GM10847 (cell line): ENCODE data around the gene MXD1.

ENCODE experiments used
- POLR2A ChIP-seq: IDR thresholded peaks from 2 replicates; pipeline ENCODE4 v1.6.1; 2011; ENCODE audit not compliant: insufficient read length; ENCODE audit errors: extremely low read depth

The MXD1 gene

DNA sequence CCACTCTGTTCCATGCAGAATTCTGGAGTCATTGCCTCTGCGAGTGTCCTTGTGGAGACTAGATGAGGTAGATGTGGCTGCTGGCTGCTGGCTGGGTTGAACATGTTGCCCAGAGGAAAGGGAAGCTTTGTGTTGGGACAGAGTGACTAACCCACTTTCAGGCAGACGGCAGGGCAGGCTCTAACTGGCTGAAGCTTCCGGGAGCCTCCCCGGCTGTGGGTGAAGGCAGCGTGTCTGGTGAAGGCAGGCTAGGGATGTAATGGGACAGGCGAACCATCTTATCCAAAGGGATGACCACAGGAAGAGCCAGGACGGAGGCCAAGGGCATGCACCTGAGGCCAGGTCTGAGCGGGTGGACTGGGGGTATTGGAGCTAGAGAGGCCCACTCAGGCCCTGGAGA lies 30.5 kb downstream of the MXD1 start:
- no peak for TF ChIP-seq POLR2A

GRCh38 chr2:69945941-69946340 lies 31.0 kb downstream of the MXD1 start:
- no peak for TF ChIP-seq POLR2A

- TF ChIP-seq POLR2A = no peak
Observed at GRCh38 chr2:69946351-69947324, 31.7 kb downstream of the MXD1 start.

DNA sequence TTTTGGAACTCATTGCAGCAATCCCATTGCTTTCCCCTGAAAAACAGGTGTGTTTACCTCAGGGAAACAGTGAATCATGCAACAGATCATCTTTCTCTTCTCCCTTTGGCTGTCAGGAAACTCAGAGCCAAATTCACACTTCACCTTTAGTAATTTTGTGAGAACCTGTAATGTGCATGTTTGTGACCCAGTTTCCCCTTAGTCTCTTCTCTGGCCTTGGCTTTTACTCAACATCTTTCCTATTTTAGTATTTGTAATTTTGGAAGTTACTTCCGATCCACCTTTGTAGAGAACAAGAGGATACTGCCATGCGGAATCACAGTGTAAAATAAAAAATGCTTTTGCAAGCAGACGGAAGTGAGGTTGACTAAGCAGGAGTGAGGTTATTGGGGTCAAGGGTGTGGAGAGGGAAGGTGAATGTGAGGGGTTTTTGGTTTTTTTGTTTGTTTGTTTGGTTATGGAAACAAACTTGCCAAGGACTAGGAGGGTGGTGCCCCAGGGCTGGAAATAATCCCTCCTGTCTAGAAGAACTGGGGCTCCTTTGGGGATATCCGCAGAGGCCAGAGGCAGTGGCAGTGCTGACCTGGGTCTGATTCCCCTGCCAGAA lies 32.5 kb downstream of the MXD1 start:
- TF ChIP-seq POLR2A = no peak

GRCh38 chr2:69948032-69948962 lies 33.4 kb downstream of the MXD1 start:
- TF ChIP-seq POLR2A = no peak

GRCh38 chr2:69948963-69949645 lies 34.2 kb downstream of the MXD1 start:
- TF ChIP-seq POLR2A = no peak

GRCh38 chr2:69950241-69950640 lies 35.3 kb downstream of the MXD1 start:
- no peak for TF ChIP-seq POLR2A

DNA sequence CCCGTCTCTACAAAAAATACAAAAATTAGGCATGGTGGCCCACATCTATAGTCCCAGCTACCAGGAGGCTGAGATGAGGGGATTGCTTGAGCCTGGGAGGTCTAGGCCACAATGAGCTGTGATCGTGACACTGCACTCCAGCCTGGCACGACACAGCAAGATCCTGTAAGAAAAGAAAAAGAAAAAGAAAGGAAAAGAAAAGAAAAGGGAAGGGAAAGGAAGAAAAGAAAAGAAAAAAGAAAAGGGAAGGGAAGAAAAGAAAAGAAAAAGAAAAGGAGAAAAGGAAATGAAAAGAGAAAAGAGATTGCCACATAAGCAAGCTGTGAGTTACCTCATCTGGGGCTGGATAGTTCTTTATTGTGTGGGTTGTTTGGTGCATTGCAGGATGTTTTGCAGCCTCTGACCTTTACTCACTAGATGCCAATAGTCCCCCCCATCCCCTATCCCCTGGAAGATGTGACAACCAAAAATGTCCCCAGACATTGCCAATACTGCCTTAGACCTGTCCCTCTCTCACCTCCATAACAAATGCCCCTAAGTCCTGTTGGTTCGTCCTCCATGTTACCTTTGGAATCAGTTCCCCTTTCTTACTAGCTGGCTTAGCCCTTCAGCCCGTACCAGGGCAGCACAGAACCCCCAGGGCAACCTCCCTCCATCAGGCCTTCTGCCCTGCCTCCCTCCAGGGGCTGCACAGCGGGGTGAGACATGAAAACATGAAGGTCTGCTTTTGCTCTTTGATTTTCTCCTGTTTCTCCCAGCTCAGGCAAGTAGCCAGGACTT lies 37.6 kb downstream of the MXD1 start:
- TF ChIP-seq POLR2A = no peak

DNA sequence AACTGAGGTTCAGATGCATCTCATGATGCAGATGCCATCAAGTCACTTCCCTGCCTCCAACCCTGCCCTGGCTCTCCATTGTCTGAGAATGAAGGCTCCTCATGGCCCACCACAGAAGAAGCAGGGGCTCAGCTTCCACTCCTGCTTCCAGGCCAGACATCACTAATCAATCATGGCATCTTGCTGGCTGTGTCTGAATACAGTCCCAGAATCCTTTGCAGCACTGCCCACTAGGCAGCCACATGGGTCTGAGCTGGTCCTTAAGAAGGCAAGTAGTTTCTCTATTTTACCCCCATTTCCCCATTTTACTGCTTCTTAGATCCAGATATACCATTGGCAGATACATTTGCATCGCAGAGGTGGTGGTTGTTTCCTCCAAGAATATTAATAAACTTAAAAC lies 39.2 kb downstream of the MXD1 start:
- no peak for TF ChIP-seq POLR2A

GRCh38 chr2:69955029-69955428 lies 40.1 kb downstream of the MXD1 start:
- TF ChIP-seq POLR2A = no peak

DNA sequence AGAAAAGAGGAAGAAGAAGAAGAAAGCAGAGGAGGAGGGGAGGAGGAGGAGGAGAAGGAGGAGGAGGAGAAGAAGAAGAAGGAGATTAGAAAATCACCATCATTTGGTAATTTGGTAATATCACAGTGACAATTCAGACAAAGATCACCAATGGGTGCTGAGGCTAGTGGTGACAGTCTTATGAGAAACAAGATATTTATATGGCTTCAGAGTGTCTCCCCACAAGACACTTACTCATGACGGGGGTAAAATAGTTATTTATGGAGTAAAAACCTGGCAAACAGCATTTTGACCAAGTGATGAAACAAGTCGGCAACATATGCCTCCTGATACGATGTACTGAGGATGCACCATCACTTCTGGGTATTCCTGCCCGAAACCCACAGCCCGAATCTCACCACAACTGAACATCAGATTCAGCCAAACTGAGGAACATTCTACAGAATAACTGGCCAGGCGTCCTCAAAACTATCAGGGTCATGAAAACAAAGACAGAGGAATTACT lies 41.6 kb downstream of the MXD1 start:
- TF ChIP-seq POLR2A = no peak

GRCh38 chr2:69957965-69958364 lies 43.1 kb downstream of the MXD1 start:
- no peak for TF ChIP-seq POLR2A

DNA sequence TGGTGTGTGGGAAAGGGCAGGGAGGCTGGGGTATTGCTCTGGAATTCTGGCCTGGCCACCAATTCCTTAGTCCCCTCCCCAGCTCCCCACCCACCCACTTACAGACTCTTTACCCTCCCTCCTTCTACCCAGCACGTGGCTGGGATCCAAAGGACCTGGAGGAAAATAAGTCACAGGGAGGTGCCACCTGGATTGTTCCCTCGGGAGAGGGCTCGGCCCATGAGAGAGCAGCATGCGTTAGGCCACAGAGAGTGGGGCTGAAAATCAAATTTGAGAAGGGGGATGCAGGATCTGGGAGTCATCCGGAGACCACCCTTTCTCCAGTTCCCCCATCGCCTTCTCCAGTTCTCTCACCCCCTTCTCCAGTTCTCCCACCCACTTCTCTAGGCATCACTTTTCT lies 43.6 kb downstream of the MXD1 start:
- no peak for TF ChIP-seq POLR2A

DNA sequence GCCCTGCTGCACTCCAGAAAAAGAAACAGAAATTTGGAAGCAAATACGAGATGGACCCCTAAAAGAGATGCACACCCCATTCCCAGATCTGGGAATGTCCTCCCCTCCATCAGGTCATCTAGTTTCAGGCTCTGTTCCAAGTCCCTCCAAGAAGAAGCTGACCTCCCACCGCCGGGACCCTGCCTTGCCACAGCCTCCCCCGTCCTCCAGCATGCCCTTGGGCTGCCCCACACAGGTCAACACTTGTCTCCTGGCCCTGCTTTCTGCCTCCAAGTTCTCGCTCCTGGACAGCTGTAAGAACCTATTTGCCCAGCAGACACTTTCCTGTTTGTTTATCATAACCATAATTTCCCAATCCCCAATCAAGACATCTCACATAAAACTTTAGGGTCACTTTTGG lies 44.5 kb downstream of the MXD1 start:
- TF ChIP-seq POLR2A = no peak
